ENCODE measurements around the gene SP2.

- TF ChIP-seq CTCF (IDR thresholded peaks at IDR 0.05): peak; percentile 80
- no peak for TF ChIP-seq ZFX (IDR thresholded peaks at IDR 0.05; ENCODE audit: borderline replicate concordance)
Observed at GRCh38 chr17:47847341-47848197, 48.5 kb upstream of the SP2 start.

Data from 22Rv1 (cell line).